Inflammatory macrophage (primary cell): Measurements from ENCODE around the gene APC.
"Not testable (repeated sequence)": the region's sequence is repeated elsewhere in the genome, so short reads cannot be mapped to it uniquely, and the experiment has no call there.

ENCODE experiments used
- DNase-seq, 2 donors: peaks; one replicate each; pipeline ENCODE4 v3.0.0-alpha.2; 2020 to 2022

Gene APC

GRCh38 chr5:112716895-112717294, 20.8 kb upstream of the APC start:
- not testable (repeated sequence) for DNase-seq

DNA sequence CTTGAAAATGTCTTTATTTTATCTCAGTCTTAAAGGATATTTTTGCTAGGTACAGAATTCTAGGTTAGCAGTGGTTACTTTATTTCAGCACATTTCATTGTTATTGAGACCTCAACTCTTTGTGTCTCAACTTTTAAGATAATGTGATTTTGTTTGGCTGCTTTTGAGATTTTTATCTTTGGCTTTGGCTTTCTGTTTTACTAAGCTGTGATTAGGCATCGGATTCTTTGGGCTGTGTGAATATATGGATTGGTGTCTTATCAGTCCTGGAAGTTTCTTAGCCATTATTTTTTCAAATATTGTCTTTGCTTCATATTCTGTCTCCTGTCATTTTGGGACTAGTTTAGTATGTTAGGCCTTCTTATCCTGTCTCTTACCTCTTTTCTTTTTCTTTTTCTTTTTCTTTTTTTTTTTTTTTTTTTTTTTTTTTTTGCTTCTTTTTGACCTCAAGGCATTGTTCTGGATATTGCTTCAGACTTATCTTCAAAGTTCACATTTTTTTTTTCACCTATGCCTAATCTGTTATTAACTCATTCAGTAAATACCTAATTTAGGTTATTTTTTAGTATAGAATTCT, 20.1 kb upstream of the APC start:
- no peak for DNase-seq

GRCh38 chr5:112718344-112718743, 19.3 kb upstream of the APC start:
- no peak for DNase-seq

GRCh38 chr5:112720576-112720975, 17.1 kb upstream of the APC start:
- DNase-seq: no peak

DNA sequence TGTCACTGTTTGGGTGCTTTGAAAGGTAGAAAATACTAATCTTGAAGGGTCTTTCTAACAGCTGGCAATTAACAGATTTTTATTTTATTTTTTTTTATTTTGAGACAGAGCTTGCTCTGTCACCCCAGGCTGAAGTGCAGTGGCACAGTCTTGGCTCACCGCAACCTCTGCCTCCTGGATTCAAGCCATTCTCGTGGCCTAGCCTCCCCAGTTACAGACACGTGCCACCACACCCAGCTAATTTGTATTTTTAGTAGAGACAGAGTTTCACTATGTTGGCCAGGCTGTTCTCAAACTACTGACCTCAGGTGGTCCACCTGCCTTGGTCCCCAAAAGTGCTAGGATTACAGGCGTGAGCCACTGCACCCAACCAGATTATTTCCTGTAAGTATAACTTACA, 12.8 kb upstream of the APC start:
- DNase-seq: no peak

- no peak for DNase-seq
Observed at GRCh38 chr5:112729630-112730029, 8.1 kb upstream of the APC start.

GRCh38 chr5:112732131-112732530, 5.6 kb upstream of the APC start:
- no peak for DNase-seq

- DNase-seq: no peak
Observed at GRCh38 chr5:112733586-112733985, 4.1 kb upstream of the APC start.

DNA sequence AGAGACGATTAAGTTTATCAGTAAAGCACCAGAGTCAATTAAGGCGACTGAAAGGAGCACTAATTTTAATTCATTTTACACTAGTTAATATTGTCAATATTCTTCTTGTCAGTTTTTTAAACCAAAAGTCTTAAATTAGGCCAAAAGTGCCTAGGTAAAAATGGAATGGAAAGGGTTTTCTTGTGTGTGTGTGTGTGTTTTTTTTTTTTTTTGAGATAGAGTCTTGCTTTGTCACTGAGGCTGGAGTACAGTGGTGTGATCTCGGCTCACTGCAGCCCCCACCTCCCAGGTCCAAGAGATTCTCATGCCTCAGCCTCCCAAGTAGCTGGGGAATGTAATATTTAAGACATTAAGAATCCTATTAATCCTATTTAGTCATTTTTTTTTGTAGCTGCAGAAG, 3.1 kb upstream of the APC start:
- DNase-seq: no peak

- no peak for DNase-seq
Observed at GRCh38 chr5:112735702-112736101, 2.0 kb upstream of the APC start.

DNA sequence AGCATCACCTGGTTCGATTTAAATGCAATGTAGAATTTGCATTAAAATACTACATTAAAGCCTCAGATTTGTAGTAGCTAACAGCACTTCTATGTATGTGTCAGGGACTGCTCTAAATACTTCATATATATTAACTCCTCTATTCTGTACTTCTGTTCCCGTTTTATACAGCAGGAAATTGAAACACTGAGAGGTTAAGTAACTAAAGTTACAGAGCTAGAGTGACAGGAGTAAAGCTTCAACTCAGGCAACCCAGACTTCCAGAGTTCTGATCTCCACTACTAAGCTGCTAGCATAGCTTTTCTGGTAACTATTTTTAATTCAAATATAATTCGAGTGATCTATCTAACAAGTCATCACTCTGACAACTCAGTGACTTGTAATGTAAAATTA, 619 bp upstream of the APC start:
- peak; percentile 10 to 64 for DNase-seq

- no peak for DNase-seq
Observed at GRCh38 chr5:112738191-112738560, 491 bp downstream of the APC start.

DNA sequence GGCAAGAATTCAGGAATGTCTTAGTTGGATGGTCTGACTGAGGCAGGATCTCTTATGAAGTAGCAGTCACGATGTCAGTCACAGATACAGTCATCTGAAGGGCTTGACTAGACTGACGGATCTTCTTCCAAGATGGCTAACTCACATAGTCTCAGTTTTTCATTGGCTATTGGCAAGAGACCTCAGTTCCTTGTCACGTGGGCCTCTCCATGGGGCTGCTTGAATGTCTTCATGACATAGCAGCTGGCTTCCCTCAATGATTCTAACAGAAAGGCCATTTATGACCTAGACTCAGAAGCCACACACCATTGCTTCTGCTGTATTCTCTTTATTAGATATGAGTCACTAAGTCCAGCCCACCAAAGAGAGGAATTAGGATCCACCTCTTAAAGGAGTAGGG, 4.7 kb downstream of the APC start:
- no peak for DNase-seq

DNA sequence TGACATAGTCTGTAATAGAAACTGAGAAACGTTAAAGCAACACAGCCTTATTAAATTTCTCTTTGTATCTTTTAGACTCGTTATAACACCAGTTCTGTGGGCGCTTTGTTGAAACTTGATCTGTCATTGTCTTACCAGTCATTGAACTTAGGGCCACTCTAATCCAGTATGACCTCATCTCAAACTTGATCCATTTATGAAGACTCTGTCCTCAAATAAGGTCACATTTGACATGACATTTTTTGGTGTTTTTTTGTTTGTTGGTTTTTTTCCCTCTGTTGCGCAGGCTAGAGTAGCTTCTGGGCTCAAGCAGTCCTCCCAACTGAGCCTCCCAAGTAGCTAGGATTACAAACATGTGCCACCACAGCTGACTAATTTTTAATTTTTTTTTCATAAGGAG, 5.9 kb downstream of the APC start:
- no peak for DNase-seq

GRCh38 chr5:112752335-112752734, 14.7 kb downstream of the APC start:
- no peak for DNase-seq

- no peak for DNase-seq
Observed at GRCh38 chr5:112755703-112756102, 18.0 kb downstream of the APC start.

DNA sequence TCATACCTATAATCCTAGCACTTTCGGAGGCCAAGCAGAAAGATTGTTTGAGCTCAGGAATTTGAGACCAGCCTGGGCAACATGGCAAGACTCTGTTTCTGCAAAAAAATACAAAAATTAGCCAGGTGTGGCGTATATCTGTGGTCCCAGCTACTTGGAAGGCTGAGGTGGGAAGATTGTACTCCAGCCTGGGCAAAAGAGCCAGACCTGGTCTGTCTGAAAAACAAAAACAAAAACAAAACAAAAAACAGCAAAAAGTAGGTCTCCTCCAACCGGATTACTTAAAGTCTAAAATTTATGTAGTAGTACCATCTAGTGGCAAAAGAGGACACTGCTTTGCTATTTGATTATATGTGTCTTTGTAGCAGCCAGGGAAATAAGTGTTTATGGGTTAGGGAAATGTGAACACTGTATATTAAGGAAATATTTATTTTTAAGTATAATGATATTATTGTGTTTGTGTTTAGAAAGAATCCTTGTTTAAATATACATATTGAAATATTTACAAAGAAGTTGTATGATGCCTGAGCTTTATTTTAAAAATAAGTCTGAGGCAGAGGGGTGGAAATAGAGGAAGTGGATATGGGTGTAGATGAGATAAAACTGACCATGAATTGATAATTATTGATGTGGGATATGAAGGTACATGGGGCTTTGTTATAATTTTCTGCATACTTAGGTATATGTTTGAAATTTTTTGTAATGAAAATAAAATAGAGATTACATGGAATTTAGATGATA, 20.0 kb downstream of the APC start:
- peak; percentile 47 to 79 for DNase-seq

GRCh38 chr5:112758676-112759075, 21.0 kb downstream of the APC start:
- DNase-seq: no peak

- no peak for DNase-seq
Observed at GRCh38 chr5:112762113-112762810, 24.6 kb downstream of the APC start.

GRCh38 chr5:112763165-112763564, 25.5 kb downstream of the APC start:
- DNase-seq: no peak

- DNase-seq: no peak
Observed at GRCh38 chr5:112772124-112772523, 34.4 kb downstream of the APC start.

DNA sequence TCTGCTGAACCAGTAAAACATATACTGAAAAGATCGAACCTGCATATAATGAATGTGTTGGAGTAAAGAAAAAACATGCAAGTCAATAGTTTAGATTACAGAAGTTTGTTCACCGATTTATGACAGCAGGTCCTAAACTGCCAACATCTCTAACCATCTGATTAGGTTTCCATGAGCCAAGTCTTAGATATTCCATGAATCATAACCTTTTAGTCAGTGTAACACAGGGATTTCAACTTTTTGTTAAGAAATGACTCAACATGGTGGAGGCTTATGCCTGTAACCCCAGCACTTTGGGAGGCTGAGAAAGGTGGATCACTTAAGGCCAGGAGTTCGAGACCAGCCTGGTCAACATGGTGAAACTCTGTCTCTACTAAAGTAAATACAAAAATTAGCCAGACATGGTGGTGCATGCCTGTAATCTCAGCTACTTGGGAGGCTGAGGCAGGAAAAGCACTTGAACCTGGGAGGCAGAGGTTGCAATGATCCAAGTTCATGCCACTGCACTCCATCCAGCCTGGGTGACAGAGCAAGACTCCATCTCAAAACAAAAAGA, 38.7 kb downstream of the APC start:
- no peak for DNase-seq

- DNase-seq: peak in 1 of 2 donors; percentile 35
Observed at GRCh38 chr5:112779531-112779930, 41.8 kb downstream of the APC start.

DNA sequence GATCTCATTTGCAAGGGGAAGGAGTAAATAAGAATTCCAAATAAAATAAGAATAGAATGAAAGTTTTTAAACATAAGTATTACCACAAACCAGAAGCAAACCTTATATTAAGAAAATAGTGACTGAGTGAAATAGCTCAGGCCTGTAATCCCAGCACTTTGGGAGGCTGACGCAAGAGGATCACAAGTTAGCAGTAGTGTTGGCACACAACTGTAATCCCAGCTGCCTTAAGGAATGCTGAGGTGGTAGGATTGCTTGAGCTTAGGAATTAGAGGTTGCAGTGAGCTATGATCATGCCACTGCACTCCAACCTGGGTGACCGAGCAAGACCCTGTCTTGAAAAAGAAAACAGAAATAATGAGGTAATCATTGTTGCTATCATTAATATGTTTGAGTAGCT, 47.0 kb downstream of the APC start:
- DNase-seq: peak in 1 of 2 donors; percentile 1
